SK-N-SH (cell line): Measurements from ENCODE around the gene SUMF2. TPM values are rescaled to one million over a fixed set of nuclear protein-coding genes. Genes with fewer than 3 reads are reported as not detected.
A peak's percentile ranks its signal among the peaks of the same experiment; 100 is the strongest.

Experiments used
- CTCF ChIA-PET: fragments of 300-600, 350-600 bp; formaldehyde crosslinking; extraction: SDS; loops from one replicate; lab custom pipeline; 2021; lab: Yijun Ruan, JAX
- POLR2A ChIA-PET: fragments of 350-600 bp; sonication (Branson Sonifier 250); formaldehyde crosslinking; extraction: SDS; loops from one replicate; lab custom pipeline; 2020; ENCODE audit warnings: antibody characterized with exemption, inconsistent platforms; lab: Yijun Ruan, JAX
- DNase-seq: peaks from one replicate; pipeline ENCODE4 v3.0.0; 2012
- H2AFZ ChIP-seq: fragments of 200-600 bp; sonication (generic); 2 replicates; pipeline ENCODE4 v1.8.1; 2016; ENCODE audit warnings: antibody characterized with exemption, mild to moderate bottlenecking, low read depth
- H3F3A ChIP-seq: fragments of 200-600 bp; sonication (generic); replicated peaks from 2 replicates; pipeline ENCODE3; 2016; ENCODE audit warnings: antibody characterized with exemption, mild to moderate bottlenecking; ENCODE audit not compliant: insufficient read depth
- H3K27ac ChIP-seq, 2 experiments: fragments of 200-500 bp in 1 of 2; fragments of 200-600 bp in 1 of 2; sonication (Bioruptor generic) in 1 of 2; sonication (generic), shearing (Covaris generic) in 1 of 2; 2 replicates each; pipeline versions ENCODE4 v1.5.1 to v1.6.1; 2014 to 2016; ENCODE audit warnings: low read depth in 2 of 2, inconsistent platforms in 1 of 2, low read length in 1 of 2, mild to moderate bottlenecking in 1 of 2, mixed read lengths in 1 of 2
- H3K27me3 ChIP-seq: fragments of 200-600 bp; sonication (generic), shearing (Covaris generic); 2 replicates; pipeline ENCODE4 v1.6.1; 2016; ENCODE audit warnings: mixed run types; ENCODE audit not compliant: insufficient read depth
- H3K36me3 ChIP-seq, 2 experiments: fragments of 200-500 bp in 1 of 2; fragments of 200-600 bp in 1 of 2; sonication (Bioruptor generic) in 1 of 2; sonication (generic) in 1 of 2; replicated peaks in 1 of 2; 2 replicates each; pipeline versions ENCODE3 to v1.5.1; 2014 to 2016; ENCODE audit warnings: low read length in 1 of 2, mild to moderate bottlenecking in 1 of 2; ENCODE audit not compliant: insufficient read depth in 2 of 2, control insufficient read depth in 1 of 2
- H3K4me1 ChIP-seq, 2 experiments: fragments of 200-500 bp in 1 of 2; fragments of 200-600 bp in 1 of 2; sonication (Bioruptor generic) in 1 of 2; sonication (generic), shearing (Covaris generic) in 1 of 2; 2 replicates each; pipeline versions ENCODE4 v1.5.1 to v1.6.1; 2014 to 2016; ENCODE audit warnings: low read depth in 1 of 2, low read length in 1 of 2, mixed run types in 1 of 2; ENCODE audit not compliant: insufficient read depth in 2 of 2, control insufficient read depth in 1 of 2
- H3K4me2 ChIP-seq: fragments of 200-600 bp; sonication (generic), shearing (Covaris generic); 2 replicates; pipeline ENCODE4 v1.6.1; 2017; ENCODE audit warnings: mixed run types
- H3K4me3 ChIP-seq, 2 experiments: fragments of 200-500 bp in 1 of 2; fragments of 200-600 bp in 1 of 2; sonication (Bioruptor generic) in 1 of 2; sonication (generic), shearing (Covaris generic) in 1 of 2; 2 replicates each; pipeline versions ENCODE4 v1.5.1 to v1.8.1; 2014 to 2016; ENCODE audit warnings: low read depth in 2 of 2, inconsistent platforms in 1 of 2, low read length in 1 of 2, mild to moderate bottlenecking in 1 of 2, mixed read lengths in 1 of 2, moderate library complexity in 1 of 2
- H3K79me2 ChIP-seq: fragments of 200-600 bp; sonication (generic); 2 replicates; pipeline ENCODE4 v1.8.1; 2017; ENCODE audit warnings: mild to moderate bottlenecking; ENCODE audit not compliant: insufficient read depth
- H3K9ac ChIP-seq: fragments of 200-600 bp; sonication (generic); 2 replicates; pipeline ENCODE4 v1.6.1; 2017; ENCODE audit warnings: mixed run types
- H3K9me2 ChIP-seq: fragments of 200-600 bp; sonication (generic); 2 replicates; pipeline ENCODE4 v1.6.1; 2017; ENCODE audit warnings: mixed run types
- H3K9me3 ChIP-seq: fragments of 200-600 bp; sonication (generic); 2 replicates; pipeline ENCODE4 v1.6.1; 2017; ENCODE audit warnings: mixed run types, mild to moderate bottlenecking, moderate library complexity
- H4K20me1 ChIP-seq: fragments of 200-600 bp; sonication (generic); 2 replicates; pipeline ENCODE4 v1.6.1; 2017; ENCODE audit warnings: mild to moderate bottlenecking, mixed run types; ENCODE audit not compliant: insufficient read depth
- CHD2 ChIP-seq: fragments of 150-350 bp; IDR thresholded peaks from 2 replicates; pipeline ENCODE4 v1.6.1; 2018; ENCODE audit warnings: low read length; ENCODE audit not compliant: partially characterized antibody
- ELF1 ChIP-seq: IDR thresholded peaks from 2 replicates; pipeline ENCODE4 v1.4.0; 2012
- EP300 ChIP-seq, 2 experiments: IDR thresholded peaks; 2 replicates each; pipeline versions ENCODE4 v1.4.0 to v1.6.1; 2012; ENCODE audit warnings: borderline replicate concordance in 1 of 2, low read depth in 1 of 2, low read length in 1 of 2
- EZH2phosphoT487 ChIP-seq: fragments of 200-600 bp; sonication (generic); IDR thresholded peaks from 2 replicates; pipeline ENCODE4 v1.6.1; 2017; ENCODE audit warnings: low read depth, mixed run types, mild to moderate bottlenecking, antibody characterized with exemption, moderate library complexity, borderline replicate concordance
- FOSL2 ChIP-seq: IDR thresholded peaks from 2 replicates; pipeline ENCODE4 v1.4.0; 2012; ENCODE audit warnings: low read depth, mild to moderate bottlenecking, moderate library complexity, borderline replicate concordance
- FOXJ3 ChIP-seq: sonication (generic); formaldehyde crosslinking; IDR thresholded peaks from 2 replicates; pipeline ENCODE4 v1.5.1; 2020; ENCODE audit warnings: mild to moderate bottlenecking, missing genetic modification reagents
- FOXM1 ChIP-seq: IDR thresholded peaks from 2 replicates; pipeline ENCODE4 v1.4.0; 2012; ENCODE audit warnings: low read depth, mild to moderate bottlenecking
- JUND ChIP-seq: IDR thresholded peaks from 2 replicates; pipeline ENCODE4 v1.4.0; 2012
- NRF1 ChIP-seq: IDR thresholded peaks from 2 replicates; pipeline ENCODE4 v1.6.1; 2012; ENCODE audit warnings: low read depth, mild to moderate bottlenecking, low read length
- RCOR1 ChIP-seq: fragments of 150-350 bp; IDR thresholded peaks from 2 replicates; pipeline ENCODE4 v1.6.1; 2017; ENCODE audit warnings: antibody characterized with exemption, low read length
- RXRA ChIP-seq: IDR thresholded peaks from 2 replicates; pipeline ENCODE4 v1.4.0; 2012; ENCODE audit warnings: low read depth, mild to moderate bottlenecking, borderline replicate concordance
- SMC3 ChIP-seq: IDR thresholded peaks from 2 replicates; pipeline ENCODE4 v1.6.1; 2012; ENCODE audit warnings: low read depth, low read length, improper control_type of control experiment
- TAF1 ChIP-seq: IDR thresholded peaks from 2 replicates; pipeline ENCODE4 v1.6.1; 2012; ENCODE audit warnings: low read depth, mild to moderate bottlenecking, low read length, moderate library complexity, borderline replicate concordance
- TCF12 ChIP-seq: IDR thresholded peaks from 2 replicates; pipeline ENCODE4 v1.4.0; 2012
- TEAD4 ChIP-seq: IDR thresholded peaks from 2 replicates; pipeline ENCODE4 v1.4.0; 2012; ENCODE audit warnings: mild to moderate bottlenecking, borderline replicate concordance; ENCODE audit not compliant: insufficient read depth
- YY1 ChIP-seq: IDR thresholded peaks from 2 replicates; pipeline ENCODE4 v1.4.0; 2012; ENCODE audit warnings: low read depth, mild to moderate bottlenecking
- WGBS: methylation state at CpG from one replicate; pipeline ENCODE4 v1.1.6; 2017; ENCODE audit warnings: low lambda C conversion rate; 5-methylcytosine and 5-hydroxymethylcytosine counted together
- polyA plus RNA-seq, 3 experiments: library from polyadenylated mRNA; depleted of rRNA; stranded (reverse); fragments of >200 nt; gene quantifications; 2 replicates each; pipeline ENCODE4 v1.2.3, GENCODE V29; 2012
- TF ChIP-seq, protein P1 (sequence below): fragments of 150-350 bp; IDR thresholded peaks from 2 replicates; pipeline ENCODE4 v1.6.1; 2017; ENCODE audit warnings: antibody characterized with exemption, low read length, low read depth, borderline replicate concordance
- TF ChIP-seq, protein P2 (sequence below): IDR thresholded peaks from 2 replicates; pipeline ENCODE4; 2012

Gene SUMF2
- polyA plus RNA-seq, 1 of the 3 experiments (the other 2 are of a cell fraction): 162 TPM

DNA sequence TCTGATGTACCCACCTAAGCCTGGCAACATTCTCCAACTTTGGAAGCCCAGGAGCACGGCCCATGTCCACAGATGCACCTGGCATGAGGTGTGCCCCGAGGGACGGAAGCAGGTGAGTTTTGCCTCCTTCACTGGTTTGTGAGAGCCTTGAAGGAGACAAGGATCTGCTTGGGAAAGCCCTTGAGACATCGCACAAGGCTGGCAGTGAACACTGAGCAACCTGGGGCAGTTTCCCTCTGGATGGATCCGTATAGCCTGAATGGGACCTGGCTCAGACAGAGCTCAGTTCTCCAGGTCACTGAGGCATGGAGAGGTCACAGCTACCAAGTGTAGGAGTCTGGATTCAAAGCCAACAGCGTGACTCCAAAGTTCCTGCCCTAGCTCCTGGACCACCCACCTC lies 60.9 kb downstream of the SUMF2 start:
- H3K36me3 ChIP-seq: no peaks in the 10 kb centered on the region
- POLR2A ChIA-PET: no interaction called here
- H3K27me3 ChIP-seq: no peaks in the 10 kb centered on the region
- no peaks in the 10 kb centered on the region for H3K4me1 ChIP-seq
- H3K9me2 ChIP-seq: no peaks in the 10 kb centered on the region
- no peaks in the 10 kb centered on the region for H3F3A ChIP-seq
- H3K4me3 ChIP-seq: no peak overlapping the region
- H2AFZ ChIP-seq: no peak overlapping the region
- CTCF ChIA-PET: interaction anchor here (0.6 kb wide), 1 partner anchor 45 kb away, joined by 3 read pairs; no protein-coding TSS in a partner anchor
- no peak overlapping the region for H3K27ac ChIP-seq
- no peak for TF ChIP-seq SMC3
- TF ChIP-seq FOXM1: no peak
- no peak for TF ChIP-seq RCOR1
- TF ChIP-seq TEAD4: no peak
- no peak for TF ChIP-seq TAF1
- TF ChIP-seq RXRA: no peak
- TF ChIP-seq FOXJ3: no peak
- no peak for TF ChIP-seq EP300 (IDR thresholded peaks at IDR 0.05; ENCODE audit: borderline replicate concordance in 1 of 2, low read depth in 1 of 2, low read length in 1 of 2)
- TF ChIP-seq NRF1: no peak
- no peak for TF ChIP-seq JUND
- H4K20me1 ChIP-seq: no peaks in the 10 kb centered on the region
- H3K9ac ChIP-seq: no peak overlapping the region
- H3K4me2 ChIP-seq: no peak overlapping the region
- DNase-seq: no peak
- no peaks in the 10 kb centered on the region for H3K79me2 ChIP-seq
- 20% methylated on average over 6 of the region's 6 CpGs for WGBS
- H3K9me3 ChIP-seq: no peaks in the 10 kb centered on the region

DNA sequence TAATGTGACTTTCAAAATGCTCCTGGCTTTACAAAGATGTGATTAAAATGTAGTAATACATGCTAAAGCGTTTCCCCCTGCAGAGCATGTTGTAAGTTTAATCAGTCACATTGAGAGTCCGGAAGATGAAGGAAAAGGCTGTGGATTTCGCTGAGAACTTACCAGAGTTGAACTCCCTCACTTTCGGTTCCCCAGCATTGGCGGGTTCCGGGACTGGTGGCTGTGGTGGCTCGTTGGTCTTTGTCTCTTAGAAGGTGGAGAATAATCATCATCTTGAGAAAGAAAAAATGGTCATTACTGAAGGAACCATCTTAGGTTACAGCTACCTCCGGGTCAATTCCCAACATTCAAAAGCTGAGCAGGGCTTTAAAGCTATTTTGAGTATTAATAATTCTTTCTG lies 61.7 kb downstream of the SUMF2 start:
- H3K4me2 ChIP-seq: 0 out of 2 replicates have a peak overlapping the region, but pooled peaks have one; percentile 8
- H3K27me3 ChIP-seq: no peaks in the 10 kb centered on the region; the same call in 1 of the 2 replicates
- H3K9me3 ChIP-seq: no peaks in the 10 kb centered on the region
- DNase-seq: no peak
- H3K36me3 ChIP-seq: no peaks in the 10 kb centered on the region
- no peaks in the 10 kb centered on the region for H3K79me2 ChIP-seq
- no peaks in the 10 kb centered on the region for H4K20me1 ChIP-seq
- H3K9me2 ChIP-seq: no peaks in the 10 kb centered on the region
- no peak overlapping the region for H3K27ac ChIP-seq
- TF ChIP-seq RXRA (no peak), EZH2phosphoT487 (no peak), TEAD4 (no peak), YY1 (no peak), TCF12 (no peak), CHD2 (no peak), FOXM1 (no peak), RCOR1 (no peak), FOSL2 (no peak), ELF1 (no peak), EP300 (IDR thresholded peaks at IDR 0.05; ENCODE audit: borderline replicate concordance in 1 of 2, low read depth in 1 of 2, low read length in 1 of 2) (no peak)
- TF ChIP-seq, protein P1, sequence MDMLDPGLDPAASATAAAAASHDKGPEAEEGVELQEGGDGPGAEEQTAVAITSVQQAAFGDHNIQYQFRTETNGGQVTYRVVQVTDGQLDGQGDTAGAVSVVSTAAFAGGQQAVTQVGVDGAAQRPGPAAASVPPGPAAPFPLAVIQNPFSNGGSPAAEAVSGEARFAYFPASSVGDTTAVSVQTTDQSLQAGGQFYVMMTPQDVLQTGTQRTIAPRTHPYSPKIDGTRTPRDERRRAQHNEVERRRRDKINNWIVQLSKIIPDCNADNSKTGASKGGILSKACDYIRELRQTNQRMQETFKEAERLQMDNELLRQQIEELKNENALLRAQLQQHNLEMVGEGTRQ: no peak
- TF ChIP-seq, protein P2, sequence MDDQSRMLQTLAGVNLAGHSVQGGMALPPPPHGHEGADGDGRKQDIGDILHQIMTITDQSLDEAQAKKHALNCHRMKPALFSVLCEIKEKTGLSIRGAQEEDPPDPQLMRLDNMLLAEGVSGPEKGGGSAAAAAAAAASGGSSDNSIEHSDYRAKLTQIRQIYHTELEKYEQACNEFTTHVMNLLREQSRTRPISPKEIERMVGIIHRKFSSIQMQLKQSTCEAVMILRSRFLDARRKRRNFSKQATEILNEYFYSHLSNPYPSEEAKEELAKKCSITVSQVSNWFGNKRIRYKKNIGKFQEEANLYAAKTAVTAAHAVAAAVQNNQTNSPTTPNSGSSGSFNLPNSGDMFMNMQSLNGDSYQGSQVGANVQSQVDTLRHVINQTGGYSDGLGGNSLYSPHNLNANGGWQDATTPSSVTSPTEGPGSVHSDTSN: no peak
- TF ChIP-seq, all 33 proteins: peak for 0
- Histone ChIP-seq H3F3A (no peaks in the 10 kb centered on the region), H3K4me3 (no peak overlapping the region), H2AFZ (peak overlapping the region; percentile 48; the same call in 1 of the 2 replicates), H3K4me1 (no peaks in the 10 kb centered on the region), H3K9ac (no peak overlapping the region)
- POLR2A ChIA-PET: no interaction called here
- WGBS: 40% methylated on average over 8 of the region's 8 CpGs
- CTCF ChIA-PET: interaction anchor here (1.3 kb wide), 1 partner anchor 46 kb away, joined by 4 read pairs; no protein-coding TSS in a partner anchor
